Neuronal stem cell (in vitro differentiated cells): ENCODE results near the gene DDA1.
A peak's percentile ranks its signal among the peaks of the same experiment; 100 is the strongest.

Experiments used
- DNase-seq: peaks from one replicate; pipeline ENCODE4 v3.0.0-alpha.2; 2013; ENCODE audit warnings: low spot score
- H2AFZ ChIP-seq: one replicate; pipeline ENCODE4 v1.6.1; 2013; ENCODE audit warnings: mild to moderate bottlenecking, low read length, inconsistent platforms
- H2AK5ac ChIP-seq: 2 replicates; pipeline ENCODE4 v1.6.1; 2013; ENCODE audit warnings: low read depth, mild to moderate bottlenecking, inconsistent platforms, low read length, moderate library complexity, mixed read lengths
- H2BK120ac ChIP-seq: 2 replicates; pipeline ENCODE4 v1.6.1; 2013; ENCODE audit warnings: low read depth, mild to moderate bottlenecking, inconsistent platforms, low read length, moderate library complexity, mixed read lengths
- H2BK12ac ChIP-seq: one replicate; pipeline ENCODE4 v1.6.1; 2013; ENCODE audit warnings: low read length, inconsistent platforms
- H2BK15ac ChIP-seq: 2 replicates; pipeline ENCODE4 v1.6.1; 2013; ENCODE audit warnings: mild to moderate bottlenecking, low read length, inconsistent platforms, mixed read lengths
- H2BK5ac ChIP-seq: one replicate; pipeline ENCODE4 v1.6.1; 2013; ENCODE audit warnings: inconsistent platforms, mild to moderate bottlenecking, low read length, moderate library complexity
- H3K14ac ChIP-seq: one replicate; pipeline ENCODE4 v1.6.1; 2013; ENCODE audit warnings: low read length, inconsistent platforms
- H3K18ac ChIP-seq: 2 replicates; pipeline ENCODE4 v1.6.1; 2013; ENCODE audit warnings: low read length, inconsistent platforms
- H3K23ac ChIP-seq: 2 replicates; pipeline ENCODE4 v1.6.1; 2013; ENCODE audit warnings: low read depth, mild to moderate bottlenecking, mixed read lengths, low read length, inconsistent platforms; ENCODE audit not compliant: poor library complexity
- H3K27ac ChIP-seq: replicated peaks from 3 replicates; pipeline ENCODE4 v1.5.1; 2013; ENCODE audit warnings: low read length, inconsistent platforms
- H3K27me3 ChIP-seq, 3 experiments: 2 replicates each; pipeline ENCODE4 v1.6.1; 2013; ENCODE audit warnings: low read length in 3 of 3, mild to moderate bottlenecking in 2 of 3, inconsistent platforms in 1 of 3, low read depth in 1 of 3, mixed read lengths in 1 of 3, moderate library complexity in 1 of 3; ENCODE audit not compliant: control insufficient read depth in 3 of 3, insufficient read depth in 3 of 3
- H3K36me3 ChIP-seq, 2 donors: replicated peaks in 1 of 2; 2 replicates each; pipeline ENCODE4 v1.6.1; 2013; ENCODE audit warnings: low read length in 2 of 2; ENCODE audit not compliant: control insufficient read depth in 2 of 2, insufficient read depth in 2 of 2
- H3K4ac ChIP-seq: 2 replicates; pipeline ENCODE4 v1.6.1; 2013; ENCODE audit warnings: inconsistent platforms, mild to moderate bottlenecking, low read length, moderate library complexity
- H3K4me1 ChIP-seq, 2 donors: 1 replicate in 1 of 2; 2 replicates in 1 of 2; pipeline ENCODE4 v1.6.1; 2013; ENCODE audit warnings: low read length in 2 of 2, low read depth in 1 of 2; ENCODE audit not compliant: control insufficient read depth in 2 of 2, insufficient read depth in 1 of 2
- H3K4me2 ChIP-seq: one replicate; pipeline ENCODE4 v1.6.1; 2013; ENCODE audit warnings: mild to moderate bottlenecking, low read length, inconsistent platforms; ENCODE audit not compliant: insufficient read depth, poor library complexity, severe bottlenecking
- H3K4me3 ChIP-seq, 2 donors: 2 replicates each; pipeline ENCODE4 v1.5.1; 2013; ENCODE audit warnings: low read length in 2 of 2, mild to moderate bottlenecking in 2 of 2, inconsistent platforms in 1 of 2, moderate library complexity in 1 of 2
- H3K79me1 ChIP-seq: one replicate; pipeline ENCODE4 v1.6.1; 2013; ENCODE audit warnings: low read depth, mild to moderate bottlenecking, inconsistent platforms, low read length, moderate library complexity
- H3K9ac ChIP-seq: one replicate; pipeline ENCODE4 v1.6.1; 2013; ENCODE audit warnings: mild to moderate bottlenecking, low read depth, low read length, inconsistent platforms; ENCODE audit not compliant: poor library complexity
- H3K9me3 ChIP-seq, 2 donors: replicated peaks in 1 of 2; 2 replicates each; pipeline versions ENCODE3 to v1.6.1; 2013; ENCODE audit warnings: low read length in 2 of 2, mild to moderate bottlenecking in 2 of 2, inconsistent platforms in 1 of 2, low read depth in 1 of 2, mixed read lengths in 1 of 2, moderate library complexity in 1 of 2; ENCODE audit not compliant: control insufficient read depth in 2 of 2, insufficient read depth in 1 of 2
- H4K8ac ChIP-seq: one replicate; pipeline ENCODE4 v1.6.1; 2013; ENCODE audit warnings: low read depth, mild to moderate bottlenecking, inconsistent platforms, low read length, moderate library complexity
- H4K91ac ChIP-seq: one replicate; pipeline ENCODE4 v1.6.1; 2013; ENCODE audit warnings: low read length, low read depth, mild to moderate bottlenecking, inconsistent platforms; ENCODE audit not compliant: poor library complexity
- WGBS, 2 donors: extraction: QIAGEN DNeasy Blood & Tissue Kit; methylation state at CpG; one replicate each; pipeline ENCODE4 v1.1.7; 2013; ENCODE audit warnings: missing lambda C conversion rate in 2 of 2, mixed read lengths in 1 of 2; ENCODE audit not compliant: insufficient read length in 2 of 2, insufficient replicate concordance in 1 of 2; ENCODE audit errors: extremely low coverage in 2 of 2; 5-methylcytosine and 5-hydroxymethylcytosine counted together

DDA1 gene

GRCh38 chr19:17283504-17283996 is 25.8 kb upstream of the DDA1 start:
- H3K27ac ChIP-seq: no peak overlapping the region
- H2BK5ac ChIP-seq: no peak overlapping the region
- H2AK5ac ChIP-seq: peak overlapping the region; percentile 65
- no peak for DNase-seq
- H2BK15ac ChIP-seq: peak overlapping the region; percentile 8
- H3K4me2 ChIP-seq: no peak overlapping the region
- H3K79me1 ChIP-seq: no peaks in the 10 kb centered on the region
- no peak overlapping the region for H2AFZ ChIP-seq
- H3K4ac ChIP-seq: no peak overlapping the region
- H3K14ac ChIP-seq: no peak overlapping the region
- H3K4me1 ChIP-seq: peaks cover 0 to 3% of the 10 kb centered on the region in 2 donors
- H3K4me3 ChIP-seq: no peak overlapping the region
- H3K27me3 ChIP-seq: peaks cover 0 to 14% (median 2%) of the 10 kb centered on the region in 3 experiments
- H3K36me3 ChIP-seq: peaks cover 4 to 19% of the 10 kb centered on the region in 2 donors
- no peak overlapping the region for H2BK120ac ChIP-seq
- WGBS, 2 donors: no CpG with 5 or more reads among the region's 7 CpGs
- no peak overlapping the region for H2BK12ac ChIP-seq
- H4K8ac ChIP-seq: no peak overlapping the region
- H3K18ac ChIP-seq: no peak overlapping the region
- H3K9ac ChIP-seq: no peak overlapping the region
- no peak overlapping the region for H3K23ac ChIP-seq
- H4K91ac ChIP-seq: no peak overlapping the region
- H3K9me3 ChIP-seq: peaks cover 4 to 5% of the 10 kb centered on the region in 2 donors

GRCh38 chr19:17285415-17286135 is 23.8 kb upstream of the DDA1 start:
- Histone ChIP-seq H3K36me3 (peaks cover 0 to 5% of the 10 kb centered on the region in 2 donors), H2AFZ (no peak overlapping the region), H2BK5ac (no peak overlapping the region), H3K27ac (no peak overlapping the region), H3K18ac (no peak overlapping the region), H3K27me3 (peaks cover 0 to 14% (median 2%) of the 10 kb centered on the region in 3 experiments), H2BK120ac (no peak overlapping the region), H3K4me3 (peak overlapping the region in 1 of 2 donors; percentile 48), H2AK5ac (no peak overlapping the region), H3K23ac (no peak overlapping the region), H4K8ac (no peak overlapping the region), H3K14ac (no peak overlapping the region), H3K79me1 (no peaks in the 10 kb centered on the region), H3K9ac (no peak overlapping the region), H3K4ac (no peak overlapping the region), H3K9me3 (peaks cover 4 to 5% of the 10 kb centered on the region in 2 donors), H3K4me2 (no peak overlapping the region), H2BK15ac (no peak overlapping the region), H3K4me1 (peaks cover 0 to 5% of the 10 kb centered on the region in 2 donors), H2BK12ac (no peak overlapping the region), H4K91ac (no peak overlapping the region)
- no CpG with 5 or more reads among the region's 18 CpGs for WGBS, 2 donors
- DNase-seq: no peak

GRCh38 chr19:17286263-17286662 is 23.1 kb upstream of the DDA1 start:
- no peak overlapping the region for H2BK12ac ChIP-seq
- H3K4me1 ChIP-seq: peaks cover 0 to 5% of the 10 kb centered on the region in 2 donors
- H4K91ac ChIP-seq: no peak overlapping the region
- H2BK5ac ChIP-seq: no peak overlapping the region
- H3K4me3 ChIP-seq: no peak overlapping the region
- no peak overlapping the region for H4K8ac ChIP-seq
- no peak overlapping the region for H3K18ac ChIP-seq
- no peak overlapping the region for H2AFZ ChIP-seq
- H3K36me3 ChIP-seq: peaks cover 0 to 5% of the 10 kb centered on the region in 2 donors
- H3K14ac ChIP-seq: no peak overlapping the region
- H3K27me3 ChIP-seq: peaks cover 0 to 12% (median 2%) of the 10 kb centered on the region in 3 experiments
- no peak overlapping the region for H3K4me2 ChIP-seq
- no peak overlapping the region for H3K9ac ChIP-seq
- H3K4ac ChIP-seq: no peak overlapping the region
- H3K79me1 ChIP-seq: no peaks in the 10 kb centered on the region
- no peak overlapping the region for H2AK5ac ChIP-seq
- H3K9me3 ChIP-seq: peaks cover 4 to 5% of the 10 kb centered on the region in 2 donors
- no peak for DNase-seq
- H2BK15ac ChIP-seq: no peak overlapping the region
- H2BK120ac ChIP-seq: no peak overlapping the region
- no peak overlapping the region for H3K27ac ChIP-seq
- WGBS, 2 donors: no CpG with 5 or more reads among the region's 11 CpGs
- H3K23ac ChIP-seq: no peak overlapping the region

GRCh38 chr19:17286752-17287151 is 22.6 kb upstream of the DDA1 start:
- H2BK120ac ChIP-seq: no peak overlapping the region
- no peak overlapping the region for H4K91ac ChIP-seq
- WGBS, 2 donors: no CpG with 5 or more reads among the region's 9 CpGs
- peaks cover 0 to 6% of the 10 kb centered on the region in 2 donors for H3K36me3 ChIP-seq
- no peak overlapping the region for H3K9ac ChIP-seq
- H3K18ac ChIP-seq: no peak overlapping the region
- H2BK15ac ChIP-seq: no peak overlapping the region
- H3K4me2 ChIP-seq: no peak overlapping the region
- no peak overlapping the region for H2AFZ ChIP-seq
- H3K14ac ChIP-seq: no peak overlapping the region
- peaks cover 0 to 5% of the 10 kb centered on the region in 2 donors for H3K4me1 ChIP-seq
- no peak overlapping the region for H4K8ac ChIP-seq
- peaks cover 0 to 8% (median 2%) of the 10 kb centered on the region in 3 experiments for H3K27me3 ChIP-seq
- H3K27ac ChIP-seq: no peak overlapping the region
- no peak overlapping the region for H3K4ac ChIP-seq
- no peak for DNase-seq
- no peak overlapping the region for H3K4me3 ChIP-seq
- H3K9me3 ChIP-seq: peaks cover 4 to 5% of the 10 kb centered on the region in 2 donors
- no peak overlapping the region for H2AK5ac ChIP-seq
- no peaks in the 10 kb centered on the region for H3K79me1 ChIP-seq
- no peak overlapping the region for H3K23ac ChIP-seq
- no peak overlapping the region for H2BK5ac ChIP-seq
- H2BK12ac ChIP-seq: no peak overlapping the region
